NCI-H1092 (cell line): ENCODE measurements around the gene BEAN1.
"Not testable (repeated sequence)": the region's sequence is repeated elsewhere in the genome, so short reads cannot be mapped to it uniquely, and the experiment has no call there.

Experiments
- DNase-seq: peaks from one replicate; lab custom pipeline; 2025; lab: John Stamatoyannopoulos, UW

The BEAN1 gene

DNA sequence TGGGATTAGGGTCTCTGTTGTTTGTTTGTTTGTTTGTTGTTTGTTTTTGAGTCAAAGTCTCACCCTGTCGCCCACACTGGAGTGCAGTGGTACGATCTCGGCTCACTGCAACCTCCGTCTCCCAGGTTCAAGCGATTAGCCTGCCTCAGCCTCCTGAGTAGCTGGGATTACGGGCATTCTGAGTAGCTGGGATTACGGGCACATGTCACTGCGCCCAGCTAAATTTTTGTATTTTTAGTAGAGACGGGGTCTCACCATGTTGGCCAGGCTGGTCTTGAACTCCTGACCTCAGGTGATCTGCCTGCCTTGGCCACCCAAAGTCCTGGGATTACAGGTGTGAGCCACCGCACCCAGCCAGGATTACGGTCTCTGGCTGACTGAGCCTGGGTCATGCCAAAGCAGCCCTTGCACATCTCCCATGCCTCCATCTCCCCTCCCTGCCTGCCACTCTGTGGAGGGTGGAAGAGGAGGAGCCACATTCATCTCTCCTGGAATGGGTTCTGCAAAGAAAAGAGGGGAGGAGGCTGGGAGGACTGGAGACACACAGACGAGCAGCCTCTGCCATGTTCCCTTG, 59.2 kb downstream of the BEAN1 start:
- no peak for DNase-seq

GRCh38 chr16:66486773-66487579, 59.9 kb downstream of the BEAN1 start:
- DNase-seq: no peak

GRCh38 chr16:66487580-66488275, 60.6 kb downstream of the BEAN1 start:
- no peak for DNase-seq

GRCh38 chr16:66488505-66488904, 61.4 kb downstream of the BEAN1 start:
- no peak for DNase-seq

GRCh38 chr16:66489385-66489784, 62.3 kb downstream of the BEAN1 start:
- no peak for DNase-seq

DNA sequence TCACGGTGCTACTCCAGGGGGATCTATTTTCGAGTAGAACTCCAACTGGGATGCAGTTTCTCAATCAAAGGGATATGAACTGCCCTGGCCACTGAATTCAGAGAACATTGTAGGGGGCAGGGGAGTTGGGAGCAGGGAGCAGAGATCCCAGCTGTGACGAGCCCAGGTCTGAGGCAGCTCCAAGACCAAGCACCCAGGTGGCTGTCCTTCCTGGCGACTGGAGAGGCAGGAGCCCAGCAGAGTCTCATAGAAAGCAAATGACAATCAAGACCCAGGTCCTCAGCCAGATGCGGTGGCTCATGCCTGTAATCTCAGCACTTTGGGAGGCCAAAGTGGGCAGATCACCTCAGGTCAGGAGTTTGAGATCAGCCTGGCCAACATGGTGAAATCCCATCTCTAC, 62.7 kb downstream of the BEAN1 start:
- DNase-seq: no peak

DNA sequence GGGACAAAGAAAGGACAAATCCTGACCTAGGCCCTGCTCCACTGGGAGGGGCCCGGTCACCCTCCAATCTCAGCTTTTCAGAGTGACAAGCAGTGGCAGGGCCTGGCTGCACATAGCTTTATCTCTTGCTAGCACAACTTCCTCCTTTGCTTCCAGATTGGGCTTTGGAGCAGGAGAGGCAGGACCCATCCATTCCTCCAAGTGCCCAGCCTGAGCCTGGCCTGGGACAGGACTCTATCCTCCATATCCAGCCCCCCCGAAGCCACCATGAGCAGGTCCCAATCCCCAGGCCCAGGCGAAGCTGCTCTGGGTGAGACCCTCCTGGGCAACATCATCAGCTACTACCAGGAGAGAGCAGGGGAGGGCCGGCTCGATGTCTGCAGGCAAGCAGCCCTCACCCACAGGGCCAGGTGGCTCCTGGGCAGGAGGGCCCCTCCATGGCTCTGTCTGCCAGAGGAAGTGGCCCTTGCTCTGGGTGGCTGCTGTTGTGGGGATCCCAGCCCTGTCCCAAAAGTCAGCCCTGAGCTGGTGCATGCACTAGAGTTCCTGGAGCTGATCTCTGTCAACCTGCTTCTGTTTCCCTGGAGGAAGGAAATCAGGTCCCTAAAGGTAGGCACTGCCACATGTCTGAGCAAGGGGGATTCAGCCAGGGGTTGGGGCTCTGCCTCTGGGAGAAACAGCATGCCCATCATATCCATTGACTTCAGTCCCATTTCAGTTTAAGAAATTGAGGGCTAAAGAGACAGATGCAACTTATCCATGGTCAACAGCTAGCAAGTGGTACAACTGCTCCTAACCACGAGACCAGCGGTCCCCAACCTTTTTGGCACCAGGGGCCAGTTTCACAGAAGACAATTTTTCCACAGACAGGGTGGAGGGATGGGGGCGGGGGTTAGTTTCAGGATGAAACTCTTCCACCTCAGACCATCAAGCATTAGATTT, 64.0 kb downstream of the BEAN1 start:
- no peak for DNase-seq

DNA sequence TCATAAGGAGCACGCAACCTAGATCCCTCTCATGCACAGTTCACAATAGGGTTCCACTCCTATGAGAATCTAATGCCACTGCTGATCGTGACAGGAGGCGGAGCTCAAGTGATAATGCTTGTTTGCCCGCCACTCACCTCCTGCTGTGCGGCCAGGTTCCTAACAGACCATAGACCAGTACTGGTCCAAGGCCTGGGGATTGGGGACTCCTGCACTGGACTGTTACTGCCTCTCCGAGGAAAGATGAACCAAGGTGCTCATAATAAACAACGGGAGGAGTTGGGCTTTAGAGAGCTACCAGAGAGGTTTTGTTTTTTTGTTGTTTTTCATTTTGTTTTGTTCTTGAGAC, 64.6 kb downstream of the BEAN1 start:
- DNase-seq: no peak

DNA sequence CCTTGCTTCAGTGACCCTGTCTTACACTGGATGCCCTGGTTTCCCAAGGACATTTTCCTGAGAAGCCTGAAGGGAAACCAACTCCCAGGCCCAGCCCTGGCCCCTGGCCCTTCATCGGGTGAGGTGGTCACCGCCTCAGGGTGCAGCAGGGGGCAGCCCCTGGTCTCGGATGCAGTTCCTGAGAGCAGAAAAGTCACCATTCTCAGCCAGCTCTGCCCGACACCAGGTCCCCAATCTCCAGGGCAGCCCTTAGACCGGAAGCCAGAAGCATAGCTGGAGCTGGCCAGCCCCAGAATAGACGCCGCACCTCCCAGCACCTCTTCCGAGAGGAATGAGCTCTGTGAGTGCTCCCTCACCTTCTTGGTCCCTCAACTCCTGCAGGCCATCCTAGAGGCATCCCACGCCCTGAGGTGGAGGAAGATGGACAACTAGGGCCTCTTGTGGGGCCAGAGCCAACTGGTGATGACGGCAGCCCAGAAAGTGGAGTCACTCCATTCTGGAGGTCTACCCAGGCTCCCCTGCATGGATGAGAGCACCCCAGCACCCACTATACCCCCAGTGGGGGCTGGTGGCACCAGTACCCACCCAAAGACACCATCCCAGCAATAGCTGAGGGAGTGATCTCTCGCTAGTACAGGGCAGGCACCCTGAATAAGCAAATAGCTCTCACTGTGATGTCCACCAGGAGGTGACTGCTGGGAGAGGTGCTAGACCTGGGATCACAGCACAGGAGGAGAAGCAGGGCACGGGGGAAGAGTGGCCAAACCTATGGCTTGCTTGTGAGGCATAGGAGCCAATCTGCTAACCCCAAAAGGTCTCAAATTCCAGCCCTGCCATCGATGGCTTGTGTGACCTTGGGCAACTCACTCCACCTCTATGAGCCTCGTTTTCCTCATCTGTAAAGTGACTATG, 66.7 kb downstream of the BEAN1 start:
- DNase-seq: no peak

- DNase-seq: no peak
Measured at GRCh38 chr16:66494916-66495315, 67.8 kb downstream of the BEAN1 start.

GRCh38 chr16:66495440-66495839, 68.3 kb downstream of the BEAN1 start:
- no peak for DNase-seq

- not testable (repeated sequence) for DNase-seq
Measured at GRCh38 chr16:66496226-66496625, 69.1 kb downstream of the BEAN1 start.

- not testable (repeated sequence) for DNase-seq
Measured at GRCh38 chr16:66497921-66498320, 70.8 kb downstream of the BEAN1 start.

DNA sequence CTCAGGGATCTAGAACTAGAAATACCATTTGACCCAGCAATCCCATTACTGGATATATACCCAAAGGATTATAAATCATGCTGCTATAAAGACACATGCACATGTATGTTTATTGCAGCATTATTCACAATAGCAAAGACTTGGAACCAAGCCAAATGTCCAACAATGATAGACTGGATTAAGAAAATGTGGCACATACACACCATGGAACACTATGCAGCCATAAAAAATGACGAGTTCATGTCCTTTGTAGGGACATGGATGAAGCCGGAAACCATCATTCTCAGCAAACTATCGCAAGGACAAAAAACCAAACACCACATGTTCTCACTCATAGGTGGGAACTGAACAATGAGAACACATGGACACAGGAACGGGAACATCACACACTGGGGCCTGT, 74.5 kb downstream of the BEAN1 start:
- not testable (repeated sequence) for DNase-seq

GRCh38 chr16:66502020-66502913, 75.2 kb downstream of the BEAN1 start:
- DNase-seq: no peak

DNA sequence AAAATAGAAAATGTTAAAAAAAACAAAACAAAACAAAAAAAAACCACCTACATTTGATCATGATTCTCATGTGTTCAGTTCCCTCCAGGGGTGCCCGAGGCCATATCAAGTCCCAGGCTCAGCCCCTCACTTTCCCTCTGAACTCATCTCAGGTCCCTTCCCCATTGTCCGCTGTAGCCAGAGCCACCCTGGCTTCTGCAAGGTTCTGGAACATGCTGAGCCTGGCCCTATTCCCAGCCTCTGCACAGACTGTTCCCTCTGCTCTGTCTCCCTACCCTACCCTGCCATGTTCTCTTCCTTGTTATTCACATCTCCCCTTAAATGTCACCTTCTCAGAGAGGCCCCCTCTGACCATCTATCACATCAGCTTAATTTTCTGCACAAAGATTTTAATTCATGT, 75.9 kb downstream of the BEAN1 start:
- DNase-seq: no peak

DNA sequence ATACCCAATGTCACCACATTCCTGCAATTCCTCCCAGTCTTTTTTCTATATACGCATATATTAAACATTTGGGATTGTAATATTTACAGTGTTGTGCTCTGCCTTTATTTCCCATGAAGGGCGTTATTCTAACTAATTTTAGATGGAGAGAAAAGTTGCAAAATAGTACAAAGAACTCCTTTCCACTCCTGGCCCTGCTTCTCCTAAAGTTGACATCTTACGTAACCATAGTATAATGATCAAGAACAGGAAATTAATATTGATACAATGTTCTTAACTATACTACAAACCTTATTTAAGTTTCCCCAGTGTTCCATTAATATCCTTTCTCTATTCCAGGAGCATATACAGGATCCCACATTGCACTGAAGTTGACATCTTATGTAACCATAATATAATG, 76.5 kb downstream of the BEAN1 start:
- DNase-seq: no peak

DNA sequence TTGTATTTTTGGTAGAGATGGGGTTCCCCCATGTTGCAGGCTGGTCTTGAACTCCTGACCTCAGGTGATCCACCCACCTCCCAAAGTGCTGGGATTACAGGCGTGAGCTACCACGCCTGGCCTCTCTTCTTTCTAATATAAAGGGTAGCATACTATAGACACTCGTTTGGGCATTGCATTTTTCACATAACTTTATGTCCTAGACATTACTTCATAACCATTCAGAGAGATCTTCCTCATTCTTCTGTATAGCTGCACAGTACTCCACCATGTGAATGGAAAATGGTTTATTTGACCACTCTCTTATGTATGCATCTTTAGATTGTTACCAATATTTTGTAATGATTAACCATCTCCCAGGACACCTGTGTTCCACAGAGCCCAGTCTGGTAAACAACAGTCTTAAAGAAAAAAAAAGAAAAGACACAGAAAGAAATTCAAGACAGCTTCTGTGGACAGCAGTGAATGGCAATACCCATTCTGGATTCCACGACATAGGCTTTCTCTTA, 80.7 kb downstream of the BEAN1 start:
- DNase-seq: no peak

GRCh38 chr16:66508248-66508913, 81.3 kb downstream of the BEAN1 start:
- DNase-seq: no peak
